GM18511 (cell line): ENCODE data around the gene TMEM151A.
A peak's percentile ranks its signal among the peaks of the same experiment; 100 is the strongest.

Experiments used
- ATAC-seq: cut with Tn5 transposase; IDR thresholded peaks from one replicate; pipeline ENCODE4 v1.9.1; 2021; ENCODE audit warnings: mild to moderate bottlenecking, moderate library complexity; ENCODE audit not compliant: unreplicated experiment

The TMEM151A gene

GRCh38 chr11:66282468-66283455, 8.9 kb upstream of the TMEM151A start:
- ATAC-seq = peak; percentile 83

- ATAC-seq = no peak
These were observed 8.1 kb upstream of the TMEM151A start for GRCh38 chr11:66283461-66284105.

DNA sequence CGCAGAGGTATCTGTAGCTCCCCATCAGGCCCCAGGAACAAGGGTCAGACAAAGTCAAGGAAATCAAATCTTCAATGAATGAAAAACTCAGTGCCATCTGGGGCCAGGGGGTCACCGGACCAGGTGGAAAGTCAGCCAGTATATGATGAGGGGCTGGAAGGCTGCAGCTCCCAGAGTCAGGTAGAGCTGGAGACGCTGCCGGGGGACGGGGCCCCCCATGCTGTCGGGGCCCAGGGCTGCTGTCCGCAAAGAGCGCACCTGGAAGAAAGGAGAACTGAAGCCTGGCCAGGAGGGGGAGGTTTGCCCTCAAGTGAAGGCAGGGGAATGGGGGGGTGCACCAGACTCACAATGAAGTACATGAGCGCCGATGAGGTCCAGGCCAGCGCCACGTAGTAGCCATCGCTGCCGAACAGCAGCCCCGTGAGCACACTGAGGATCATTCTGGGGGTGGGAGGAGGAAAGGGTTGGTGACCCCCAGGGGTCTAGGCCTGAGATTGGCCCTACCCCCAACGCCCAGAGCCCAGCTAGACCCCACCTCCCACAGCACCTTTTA, 7.1 kb upstream of the TMEM151A start:
- no peak for ATAC-seq

GRCh38 chr11:66285250-66285947, 6.3 kb upstream of the TMEM151A start:
- no peak for ATAC-seq

- no peak for ATAC-seq
These were observed 5.0 kb upstream of the TMEM151A start for GRCh38 chr11:66286699-66287098.

GRCh38 chr11:66287211-66287888, 4.3 kb upstream of the TMEM151A start:
- no peak for ATAC-seq

DNA sequence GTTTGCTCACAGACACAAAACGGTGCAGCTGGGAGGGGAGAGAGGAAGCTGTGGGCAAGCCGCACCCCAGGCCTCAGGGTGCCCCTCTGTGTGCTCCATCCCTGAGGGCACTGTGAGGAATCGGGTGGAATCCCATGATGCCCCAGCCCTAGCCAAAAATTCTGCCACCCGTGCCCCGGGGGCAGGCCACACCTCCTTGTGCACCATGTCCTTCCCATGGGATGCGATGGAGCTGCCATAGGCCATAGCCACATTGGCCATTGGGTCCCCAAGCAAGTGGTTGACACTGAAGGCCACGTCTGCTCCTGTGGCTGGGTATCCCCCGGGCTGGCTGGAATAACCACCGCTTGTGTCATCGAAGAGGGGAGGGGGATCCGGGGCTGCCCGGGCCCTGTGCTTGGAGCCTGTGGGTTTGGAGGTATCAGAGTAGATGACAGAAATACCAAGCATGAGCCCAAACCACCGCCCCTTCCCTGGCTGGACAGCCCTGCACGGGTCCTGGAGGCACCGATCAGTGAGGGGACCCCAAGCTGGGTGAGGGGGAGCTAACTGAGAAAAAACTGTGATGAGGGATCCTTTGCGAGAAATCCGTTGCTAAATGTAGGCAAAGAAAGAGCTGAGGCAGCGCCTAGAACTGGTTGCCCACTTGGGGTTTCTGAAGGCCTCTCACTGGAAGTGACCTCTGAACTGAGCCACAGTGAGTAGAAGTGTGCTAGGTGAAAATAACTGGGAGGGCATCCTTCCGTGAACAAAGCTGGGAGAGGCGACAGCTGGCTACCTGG, 3.6 kb upstream of the TMEM151A start:
- no peak for ATAC-seq

DNA sequence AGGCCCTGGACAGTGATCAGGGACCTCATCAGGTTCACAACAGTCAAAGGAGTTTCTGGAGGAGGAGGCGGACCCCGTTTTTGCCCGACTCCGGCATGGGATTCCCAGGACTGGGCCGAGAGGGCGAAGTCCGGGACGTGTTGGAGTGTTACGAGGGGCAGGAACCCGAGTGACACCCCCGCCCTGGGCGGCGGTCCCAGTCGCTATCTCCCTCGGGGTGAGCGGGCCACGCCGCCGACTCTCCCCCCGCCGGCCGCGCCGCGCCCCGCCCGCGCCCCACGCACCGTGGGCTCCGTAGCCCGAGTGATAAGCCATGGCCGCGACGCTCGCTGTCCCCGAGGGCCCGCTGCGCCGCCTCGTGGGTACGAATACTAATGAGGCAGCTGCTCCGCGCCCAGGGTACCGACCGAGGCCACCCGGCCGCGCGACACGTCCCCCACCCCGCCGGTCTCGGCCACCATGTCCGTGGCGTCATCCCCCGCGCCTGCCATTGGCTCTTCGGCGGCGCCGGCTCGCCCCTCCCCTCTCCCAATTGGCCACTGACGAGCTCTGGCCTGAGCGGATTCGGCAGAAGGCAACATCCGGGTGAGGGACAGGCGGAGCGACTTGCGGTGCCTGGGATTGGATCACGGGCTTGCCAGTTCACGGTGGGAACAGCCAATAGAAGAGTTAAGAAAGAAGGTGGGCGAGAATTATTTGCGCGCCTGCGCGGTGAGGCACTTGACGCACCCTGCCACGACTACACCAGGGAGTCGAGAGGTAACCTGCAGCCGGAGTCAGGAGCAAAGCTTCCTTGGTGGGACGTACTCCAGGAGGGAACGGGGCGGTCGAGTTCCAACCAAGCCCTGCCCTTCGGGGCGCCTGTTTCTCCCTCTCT, 2.8 kb upstream of the TMEM151A start, which contains the start of gene YIF1A:
Gene YIF1A (minus strand): TSS at position 473 of the 877 bp plus-strand sequence. CDS start 158 bp downstream, at position 315.
- peak; percentile 94 for ATAC-seq

DNA sequence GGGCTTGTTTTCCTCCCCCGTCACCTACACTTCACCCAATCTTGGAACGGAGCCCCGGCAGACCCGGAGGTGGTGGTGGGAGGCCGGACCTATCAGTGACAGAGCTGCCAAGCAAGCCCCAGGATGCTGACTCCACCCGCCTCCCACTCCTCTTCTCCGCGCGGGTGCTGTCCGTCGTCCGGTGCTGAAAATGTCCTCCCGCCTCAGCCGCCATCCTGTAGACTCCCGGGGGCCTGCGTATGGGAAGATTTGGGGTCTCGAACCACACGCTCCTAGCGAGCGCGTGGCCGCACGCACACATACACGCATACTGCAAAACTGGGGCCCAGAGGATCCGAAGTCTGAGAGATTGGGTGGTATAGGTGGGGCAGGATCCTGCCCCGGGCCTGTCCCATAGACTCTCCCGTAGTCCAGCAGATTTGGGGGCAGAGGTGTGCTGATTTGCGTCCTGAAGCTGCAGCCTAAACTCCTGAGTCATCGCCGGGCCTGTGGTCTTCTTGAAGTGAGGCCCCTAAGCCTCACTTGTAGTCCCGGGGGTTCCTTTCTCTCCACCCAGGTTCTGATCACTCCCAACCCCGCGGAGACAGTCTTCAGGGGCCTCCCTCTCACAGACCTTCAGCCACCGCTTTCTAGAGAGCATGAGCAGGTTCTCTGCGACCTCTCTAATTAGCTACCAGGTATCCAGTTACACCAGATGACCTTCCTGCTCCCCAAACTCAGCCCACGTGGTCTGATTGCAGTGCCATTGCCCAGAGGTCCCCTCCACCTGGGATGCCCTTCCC, 2.0 kb upstream of the TMEM151A start:
- peak; percentile 53 for ATAC-seq

DNA sequence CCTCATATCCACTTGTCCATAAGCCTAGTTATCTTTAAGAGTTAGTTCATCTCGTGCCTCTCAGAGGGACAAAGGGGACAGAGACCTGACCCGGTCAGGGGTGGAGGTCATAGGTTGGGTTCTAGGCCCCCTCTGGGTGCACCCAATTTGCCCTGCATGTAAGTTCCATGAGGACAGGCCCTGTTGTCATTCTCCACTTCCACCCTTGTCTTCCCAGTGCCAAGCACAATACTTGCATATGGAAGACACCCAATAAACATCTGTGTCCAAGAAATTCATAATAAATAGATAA, 1.4 kb upstream of the TMEM151A start:
- no peak for ATAC-seq

DNA sequence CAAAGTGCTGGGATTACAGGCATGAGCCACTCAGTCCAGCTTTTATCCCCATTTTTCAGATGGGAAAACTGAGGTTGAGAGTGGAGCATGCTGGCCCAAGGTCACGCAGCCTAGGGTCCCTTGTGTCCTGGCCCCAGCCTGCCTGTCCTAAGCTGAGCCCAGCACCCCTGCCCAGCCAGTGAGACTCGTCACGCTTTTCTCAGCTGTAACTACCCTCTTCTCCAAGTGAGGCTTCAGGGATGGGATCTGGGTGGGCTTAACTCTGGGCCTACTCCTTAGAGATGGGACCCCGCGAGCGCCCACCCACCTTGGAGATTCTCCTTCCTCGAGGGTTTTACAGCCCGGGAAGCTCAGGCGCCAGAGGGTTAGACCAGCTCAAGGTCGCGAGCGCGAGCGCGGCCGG, 390 bp upstream of the TMEM151A start:
- ATAC-seq = no peak

DNA sequence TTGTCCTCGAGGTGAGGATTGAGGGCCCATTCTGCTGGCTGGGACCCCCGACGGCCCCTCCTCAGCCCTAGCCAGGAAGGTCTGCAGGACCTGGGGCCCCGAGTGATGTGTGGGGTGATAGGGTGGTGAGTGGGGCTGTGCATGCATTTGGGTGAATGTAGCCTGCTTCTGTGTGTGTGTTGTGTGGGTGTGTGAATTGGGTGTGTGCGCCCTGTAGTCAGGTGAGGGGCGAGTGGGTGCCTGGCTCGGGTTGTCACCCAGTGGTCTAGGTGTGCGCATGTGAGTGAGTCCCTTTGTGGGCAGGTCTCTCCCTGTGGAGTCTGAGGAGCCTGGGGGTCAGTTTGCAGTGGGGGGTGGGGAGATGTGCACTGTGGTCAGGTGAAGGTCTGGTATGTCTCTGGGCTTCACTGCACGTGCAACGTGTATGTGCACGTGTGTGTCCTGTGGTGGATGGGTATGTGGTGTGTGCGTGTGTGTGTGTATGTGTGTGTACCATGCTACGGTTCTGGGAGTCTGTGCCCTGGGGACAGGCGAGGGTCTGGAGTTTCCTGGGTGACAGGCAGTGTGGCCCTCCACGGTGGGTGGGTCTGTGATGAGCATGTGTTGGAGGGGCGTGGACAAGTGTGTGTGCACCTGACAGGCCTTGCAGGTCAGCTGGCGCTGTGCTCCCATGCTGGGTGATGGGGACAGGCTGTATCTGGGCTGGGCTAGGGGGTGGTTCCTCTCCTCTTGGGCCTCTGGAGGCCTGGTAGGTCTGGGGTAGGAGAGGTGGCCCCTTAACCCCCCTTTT, 1.0 kb downstream of the TMEM151A start:
- ATAC-seq = no peak

DNA sequence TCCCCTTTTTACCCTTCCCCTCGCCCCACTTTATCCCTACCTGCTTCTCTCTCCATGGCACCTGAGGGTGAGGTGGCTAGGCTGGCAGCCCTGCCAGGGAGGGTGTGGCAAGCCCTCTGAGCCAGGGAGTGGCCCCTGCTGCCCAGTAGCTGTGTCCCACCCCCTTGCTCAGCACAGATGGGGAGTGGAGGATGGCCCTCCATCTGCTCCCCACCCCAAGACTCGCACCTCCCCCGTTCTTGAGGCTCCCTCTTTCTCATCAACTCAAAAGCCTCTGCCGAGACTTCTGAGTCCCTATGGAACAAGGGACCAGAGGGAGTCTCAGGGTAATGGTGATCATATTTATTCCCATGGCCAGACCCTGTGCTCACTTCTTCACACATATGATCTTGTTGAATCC, 1.7 kb downstream of the TMEM151A start:
- ATAC-seq = no peak

DNA sequence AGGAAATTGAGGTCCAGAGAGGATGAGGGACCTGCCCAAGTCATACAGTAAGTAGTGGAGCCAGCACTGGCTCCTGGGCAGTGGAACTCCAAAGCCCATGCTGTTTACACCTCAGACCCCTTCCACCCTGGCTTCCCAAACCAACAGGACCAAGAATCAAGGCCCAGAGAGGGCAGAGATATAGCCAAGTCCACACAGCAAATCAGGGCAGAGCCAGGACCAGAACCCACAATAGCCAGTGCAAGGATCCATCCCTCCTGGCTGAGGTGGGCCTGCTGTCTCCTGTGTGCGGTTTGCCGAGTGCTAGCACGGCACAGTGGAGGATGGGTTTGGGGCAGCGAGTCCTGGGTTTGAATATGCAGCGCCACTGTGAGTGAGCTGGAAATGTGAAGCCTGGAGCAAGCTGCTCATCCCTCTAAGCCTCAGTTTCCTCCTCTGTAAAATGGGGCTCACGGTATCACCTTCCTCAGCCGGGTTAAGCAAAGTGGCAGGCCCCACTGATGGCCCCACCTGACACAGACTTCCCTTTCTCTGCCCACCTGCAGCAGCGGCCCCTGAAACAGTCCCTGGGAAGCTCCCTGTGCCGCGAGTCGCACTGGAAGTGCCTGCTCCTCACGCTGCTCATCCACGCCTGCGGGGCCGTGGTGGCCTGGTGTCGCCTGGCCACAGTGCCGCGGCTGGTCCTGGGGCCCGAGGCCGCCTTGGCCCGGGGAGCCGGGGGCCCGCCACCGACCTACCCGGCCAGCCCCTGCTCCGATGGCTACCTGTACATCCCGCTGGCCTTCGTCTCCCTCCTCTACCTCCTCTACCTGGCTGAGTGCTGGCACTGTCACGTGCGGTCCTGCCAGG, 2.3 kb downstream of the TMEM151A start:
- no peak for ATAC-seq

DNA sequence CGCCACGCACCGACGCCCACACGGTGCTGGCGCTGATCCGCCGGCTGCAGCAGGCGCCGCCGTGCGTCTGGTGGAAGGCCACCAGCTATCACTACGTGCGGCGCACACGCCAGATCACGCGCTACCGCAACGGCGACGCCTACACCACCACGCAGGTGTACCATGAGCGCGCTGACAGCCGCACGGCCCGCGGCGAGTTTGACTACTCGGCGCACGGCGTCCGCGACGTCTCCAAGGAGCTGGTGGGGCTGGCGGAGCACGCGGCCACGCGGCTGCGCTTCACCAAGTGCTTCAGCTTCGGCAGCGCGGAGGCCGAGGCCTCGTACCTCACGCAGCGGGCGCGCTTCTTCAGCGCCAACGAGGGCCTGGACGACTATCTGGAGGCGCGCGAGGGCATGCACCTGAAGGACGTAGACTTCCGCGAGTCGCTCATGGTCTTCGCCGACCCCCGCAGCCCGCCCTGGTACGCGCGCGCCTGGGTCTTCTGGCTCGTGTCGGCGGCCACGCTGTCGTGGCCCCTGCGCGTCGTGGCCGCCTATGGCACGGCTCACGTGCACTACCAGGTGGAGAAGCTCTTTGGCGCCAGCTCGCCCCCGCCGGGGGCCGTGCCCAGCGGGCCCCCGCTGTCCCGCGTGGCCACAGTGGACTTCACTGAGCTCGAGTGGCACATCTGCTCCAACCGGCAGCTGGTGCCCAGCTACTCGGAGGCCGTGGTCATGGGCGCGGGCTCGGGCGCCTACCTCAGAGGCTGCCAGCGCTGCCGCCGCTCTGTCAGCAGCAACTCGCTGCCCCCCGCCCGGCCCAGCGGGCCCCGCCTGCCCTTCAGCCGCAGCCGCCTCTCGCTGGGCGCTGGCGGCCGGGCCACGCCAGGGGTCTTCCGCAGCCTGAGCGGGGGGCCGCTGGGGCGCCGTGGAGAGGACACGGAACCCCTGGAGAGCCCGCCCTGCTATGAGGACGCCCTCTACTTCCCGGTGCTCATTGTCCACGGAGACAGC, 3.2 kb downstream of the TMEM151A start:
- ATAC-seq = no peak
